Hepatocyte (in vitro differentiated cells): ENCODE data around the gene WDTC1. TPM values are rescaled to one million over a fixed set of nuclear protein-coding genes. Genes with fewer than 3 reads are reported as not detected.

Experiments used
- DNase-seq: peaks from one replicate; pipeline ENCODE4 v3.0.0-alpha.2; 2016; ENCODE audit warnings: low spot score
- H2AFZ ChIP-seq: fragments of 200-600 bp; sonication (generic); 2 replicates; pipeline ENCODE4 v1.6.0; 2016; ENCODE audit warnings: antibody characterized with exemption, mild to moderate bottlenecking
- H3K27ac ChIP-seq: fragments of 200-600 bp; sonication (generic); 2 replicates; pipeline ENCODE4 v1.5.1; 2016; ENCODE audit warnings: mild to moderate bottlenecking
- H3K27me3 ChIP-seq: fragments of 200-600 bp; sonication (generic); 2 replicates; pipeline ENCODE4 v1.6.1; 2016
- H3K36me3 ChIP-seq: fragments of 200-600 bp; sonication (generic); replicated peaks from 2 replicates; pipeline ENCODE4 v1.5.1; 2016; ENCODE audit warnings: low read depth; ENCODE audit not compliant: insufficient read depth
- H3K4me1 ChIP-seq: fragments of 200-600 bp; sonication (generic); 2 replicates; pipeline ENCODE4 v1.5.1; 2016; ENCODE audit warnings: mild to moderate bottlenecking, moderate library complexity; ENCODE audit not compliant: insufficient read depth
- H3K4me2 ChIP-seq: fragments of 200-600 bp; sonication (generic); 2 replicates; pipeline ENCODE4 v1.6.0; 2016
- H3K4me3 ChIP-seq: fragments of 200-600 bp; sonication (generic); 2 replicates; pipeline ENCODE4 v1.5.1; 2016; ENCODE audit warnings: mild to moderate bottlenecking
- H3K79me2 ChIP-seq: fragments of 200-600 bp; sonication (generic); 2 replicates; pipeline ENCODE4 v1.6.0; 2017; ENCODE audit warnings: mild to moderate bottlenecking
- H3K9me2 ChIP-seq: fragments of 200-600 bp; sonication (generic); replicated peaks from 2 replicates; pipeline ENCODE4 v1.6.0; 2017; ENCODE audit warnings: mild to moderate bottlenecking; ENCODE audit not compliant: insufficient read depth
- H3K9me3 ChIP-seq: fragments of 200-600 bp; sonication (generic); 2 replicates; pipeline ENCODE4 v1.5.1; 2016; ENCODE audit warnings: low read depth, mild to moderate bottlenecking
- H4K20me1 ChIP-seq: fragments of 200-600 bp; sonication (generic); 2 replicates; pipeline ENCODE4 v1.6.0; 2016; ENCODE audit warnings: mild to moderate bottlenecking; ENCODE audit not compliant: insufficient read depth, poor library complexity, severe bottlenecking
- CTCF ChIP-seq: fragments of 200-600 bp; sonication (generic); IDR thresholded peaks from 2 replicates; pipeline ENCODE4 v1.5.1; 2016; ENCODE audit warnings: antibody characterized with exemption, mild to moderate bottlenecking; ENCODE audit not compliant: poor library complexity
- EZH2 ChIP-seq: fragments of 200-600 bp; sonication (generic); IDR thresholded peaks from 2 replicates; pipeline ENCODE4 v1.6.1; 2016; ENCODE audit warnings: antibody characterized with exemption, mild to moderate bottlenecking, borderline replicate concordance
- EZH2phosphoT487 ChIP-seq: fragments of 200-600 bp; sonication (generic); IDR thresholded peaks from one replicate; pipeline ENCODE4 v1.6.1; 2018; ENCODE audit warnings: antibody characterized with exemption, mild to moderate bottlenecking, low read depth, moderate library complexity; ENCODE audit not compliant: unreplicated experiment, severe bottlenecking
- WGBS: methylation state at CpG from one replicate; pipeline ENCODE4 v1.1.6; 2016; ENCODE audit warnings: low lambda C conversion rate; ENCODE audit errors: missing lambda C conversion rate; 5-methylcytosine and 5-hydroxymethylcytosine counted together
- polyA plus RNA-seq: library from polyadenylated mRNA; unstranded; fragments of >200 nt; fragmentation: Nextera tagmentation; extraction: Ambion mirVana; gene quantifications from 2 replicates; pipeline ENCODE4 v1.2.1, GENCODE V29; 2016
- total RNA-seq: library from RNA; depleted of rRNA; stranded (reverse); fragments of >200 nt; gene quantifications from 2 replicates; pipeline ENCODE4 v1.2.3, GENCODE V29; 2014

WDTC1 gene
- total and polyA plus RNA-seq, 2 experiments from 2014 or later: 11.0 to 22.8 TPM

GRCh38 chr1:27336756-27337155 is 102.3 kb downstream of the WDTC1 start:
- H3K36me3 ChIP-seq: no peaks in the 10 kb centered on the region
- 95% methylated on average over 5 of the region's 5 CpGs for WGBS
- H2AFZ ChIP-seq: no peak overlapping the region
- no peak overlapping the region for H3K27ac ChIP-seq
- no peaks in the 10 kb centered on the region for H3K9me2 ChIP-seq
- H3K4me1 ChIP-seq: no peaks in the 10 kb centered on the region
- TF ChIP-seq CTCF (no peak), EZH2 (no peak), EZH2phosphoT487 (no peak)
- no peaks in the 10 kb centered on the region for H3K79me2 ChIP-seq
- no peaks in the 10 kb centered on the region for H4K20me1 ChIP-seq
- no peak overlapping the region for H3K4me3 ChIP-seq
- no peaks in the 10 kb centered on the region for H3K9me3 ChIP-seq
- no peaks in the 10 kb centered on the region for H3K27me3 ChIP-seq
- H3K4me2 ChIP-seq: no peak overlapping the region
- no peak for DNase-seq

GRCh38 chr1:27338751-27339150 is 104.3 kb downstream of the WDTC1 start:
- no peak for DNase-seq
- H3K27me3 ChIP-seq: no peaks in the 10 kb centered on the region
- H4K20me1 ChIP-seq: no peaks in the 10 kb centered on the region
- no peak overlapping the region for H3K4me3 ChIP-seq
- TF ChIP-seq CTCF (no peak), EZH2phosphoT487 (no peak), EZH2 (no peak)
- no peak overlapping the region for H2AFZ ChIP-seq
- no peaks in the 10 kb centered on the region for H3K9me3 ChIP-seq
- H3K36me3 ChIP-seq: no peaks in the 10 kb centered on the region
- peaks cover 16% of the 10 kb centered on the region for H3K4me1 ChIP-seq
- no peak overlapping the region for H3K27ac ChIP-seq
- no peaks in the 10 kb centered on the region for H3K9me2 ChIP-seq
- 93% methylated on average over 6 of the region's 6 CpGs for WGBS
- H3K4me2 ChIP-seq: no peak overlapping the region
- no peaks in the 10 kb centered on the region for H3K79me2 ChIP-seq

- no peak for DNase-seq
- Histone ChIP-seq H3K79me2 (no peaks in the 10 kb centered on the region), H2AFZ (no peak overlapping the region), H3K36me3 (no peaks in the 10 kb centered on the region), H3K4me2 (no peak overlapping the region), H3K9me3 (no peaks in the 10 kb centered on the region), H3K27ac (no peak overlapping the region), H3K4me3 (no peak overlapping the region), H4K20me1 (no peaks in the 10 kb centered on the region), H3K9me2 (no peaks in the 10 kb centered on the region), H3K27me3 (no peaks in the 10 kb centered on the region), H3K4me1 (peaks cover 16% of the 10 kb centered on the region)
- TF ChIP-seq EZH2phosphoT487: no peak
- no peak for TF ChIP-seq CTCF
- TF ChIP-seq EZH2: no peak
- WGBS: 73% methylated on average over 5 of the region's 5 CpGs
Observed at GRCh38 chr1:27339213-27339612, 104.8 kb downstream of the WDTC1 start.
